Epithelial cell of proximal tubule (primary cell): Measurements from ENCODE around the gene ACCSL. TPM values are rescaled to one million over a fixed set of nuclear protein-coding genes. Genes with fewer than 3 reads are reported as not detected.

ENCODE experiments used
- DNase-seq: peaks from one replicate; pipeline ENCODE4 v3.0.0-alpha.2; 2011; ENCODE audit warnings: low read depth
- H3K4me3 ChIP-seq: 2 replicates; pipeline ENCODE4 v1.5.1; 2011; ENCODE audit warnings: low read depth, mild to moderate bottlenecking, low read length
- CTCF ChIP-seq: conservative IDR thresholded peaks from 2 replicates; pipeline ENCODE4 v1.5.1; 2012; ENCODE audit warnings: low read depth, mild to moderate bottlenecking, low read length
- total RNA-seq: library from RNA; depleted of rRNA; stranded (reverse); fragments of >200 nt; gene quantifications from 2 replicates; pipeline ENCODE4 v1.2.3, GENCODE V29; 2015

Gene ACCSL
- total RNA-seq, 1 donor from 2014 or later, result not detected

DNA sequence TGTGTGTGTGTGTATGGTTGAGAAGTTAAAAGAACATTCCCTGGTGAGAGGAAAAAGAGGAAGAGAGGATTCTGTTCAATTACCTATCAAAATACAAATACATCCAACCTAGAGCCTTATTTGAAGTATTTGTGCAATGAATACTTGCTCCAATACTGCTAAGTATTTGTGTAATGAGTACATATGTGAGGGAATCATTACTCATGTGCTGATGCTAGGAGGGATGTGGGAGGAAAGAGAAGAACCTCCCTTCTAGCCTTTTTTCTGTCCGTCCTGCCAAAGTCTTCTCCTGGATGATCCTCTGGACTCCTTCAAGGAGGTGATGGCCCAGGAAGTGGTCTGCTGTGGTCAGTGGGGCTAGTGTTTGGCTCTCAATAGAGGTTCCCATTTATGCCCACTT is 36.0 kb upstream of the ACCSL start:
- DNase-seq, result no peak
- no peak overlapping the region for H3K4me3 ChIP-seq
- TF ChIP-seq CTCF, result no peak

- H3K4me3 ChIP-seq, result no peak overlapping the region
- no peak for DNase-seq
- TF ChIP-seq CTCF, result no peak
These were observed 32.7 kb upstream of the ACCSL start for GRCh38 chr11:44014968-44015623.

DNA sequence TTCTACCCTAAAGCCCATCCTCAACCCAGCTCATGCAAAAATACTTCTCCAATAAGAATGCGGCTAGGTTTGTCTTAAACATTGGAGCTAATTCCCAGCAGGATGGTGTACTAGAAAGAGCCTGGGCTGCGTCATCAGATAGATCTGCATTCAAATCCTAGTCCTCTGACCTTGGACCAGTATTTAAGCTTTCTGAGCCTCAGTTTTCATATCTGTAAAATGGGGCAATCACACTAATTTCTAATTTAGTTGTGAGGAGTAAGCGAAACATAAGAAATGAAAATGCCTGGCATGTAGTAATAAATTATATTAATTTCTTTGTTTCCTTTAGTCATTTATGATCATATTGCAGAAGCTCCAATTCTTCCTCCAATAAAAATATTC is 32.2 kb upstream of the ACCSL start:
- TF ChIP-seq CTCF, result no peak
- no peak for DNase-seq
- H3K4me3 ChIP-seq, result no peak overlapping the region

DNA sequence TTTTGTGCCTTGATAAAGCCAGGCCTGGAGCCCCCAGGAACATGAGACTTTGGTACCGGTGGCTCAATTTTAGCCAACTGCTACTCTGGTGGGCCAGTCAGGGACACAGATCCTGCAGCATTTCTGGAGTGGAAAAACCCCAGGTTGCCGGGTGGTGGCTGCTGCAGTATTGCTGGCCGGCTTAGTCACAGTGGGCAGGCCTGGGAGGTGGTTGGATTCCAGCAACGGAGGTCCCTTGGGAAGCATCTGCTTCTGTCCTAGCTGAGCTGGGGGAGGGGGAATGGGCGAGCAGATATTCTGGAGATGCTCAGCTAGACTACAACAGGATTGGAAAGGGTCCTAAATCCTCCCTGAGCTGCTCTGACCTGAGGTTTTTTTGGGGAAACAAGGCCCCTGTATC is 31.6 kb upstream of the ACCSL start:
- DNase-seq, result no peak
- no peak for TF ChIP-seq CTCF
- no peak overlapping the region for H3K4me3 ChIP-seq

DNA sequence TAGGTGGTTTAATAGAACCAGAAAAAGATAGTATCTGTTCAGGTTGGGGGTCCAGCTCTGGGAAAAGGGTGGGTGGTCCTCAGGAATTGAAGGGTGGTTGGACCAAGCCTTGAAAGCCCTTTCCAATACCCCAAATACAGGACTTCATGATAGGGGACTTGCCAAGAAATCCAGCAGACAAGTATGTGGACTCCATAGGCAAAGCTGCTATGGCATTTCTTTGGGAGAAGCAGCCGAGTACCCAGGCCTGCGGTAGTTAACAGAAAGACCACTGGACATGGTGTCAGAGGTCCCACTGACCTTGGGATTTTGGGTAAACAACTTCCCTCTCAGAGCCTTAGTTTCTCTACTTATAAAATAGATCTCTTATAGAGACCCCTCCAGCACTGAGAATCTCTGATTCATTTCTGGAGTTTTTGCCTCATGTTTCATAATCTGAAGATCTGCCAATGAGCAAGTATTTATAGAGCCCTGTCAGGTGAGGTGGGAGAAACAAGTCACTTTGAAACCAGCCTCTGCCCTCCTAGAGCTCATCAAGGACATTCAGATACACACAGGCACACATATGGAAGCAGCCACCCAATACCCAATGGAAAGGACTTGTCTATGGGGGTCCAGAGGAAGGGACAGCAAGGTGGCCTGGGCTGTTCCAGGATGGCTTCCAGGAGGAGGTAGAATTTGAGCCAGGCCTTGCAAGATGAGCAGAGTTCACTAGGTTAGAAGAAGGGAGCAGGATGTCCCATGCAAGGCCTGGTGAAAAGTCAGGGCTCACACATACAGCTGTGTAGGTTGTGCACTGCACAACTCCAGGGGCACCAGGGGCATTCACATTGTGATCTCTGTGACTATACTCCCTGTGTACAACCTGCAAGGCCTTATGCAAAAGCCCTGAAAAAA is 31.0 kb upstream of the ACCSL start:
- no peak for TF ChIP-seq CTCF
- DNase-seq, result no peak
- no peak overlapping the region for H3K4me3 ChIP-seq

- no peak overlapping the region for H3K4me3 ChIP-seq
- DNase-seq, result no peak
- no peak for TF ChIP-seq CTCF
These were observed 30.2 kb upstream of the ACCSL start for GRCh38 chr11:44017443-44018126.
